ENCODE data around the gene GPT2.
"Not testable (repeated sequence)": the region's sequence is repeated elsewhere in the genome, so short reads cannot be mapped to it uniquely, and the experiment has no call there.

The GPT2 gene

DNA sequence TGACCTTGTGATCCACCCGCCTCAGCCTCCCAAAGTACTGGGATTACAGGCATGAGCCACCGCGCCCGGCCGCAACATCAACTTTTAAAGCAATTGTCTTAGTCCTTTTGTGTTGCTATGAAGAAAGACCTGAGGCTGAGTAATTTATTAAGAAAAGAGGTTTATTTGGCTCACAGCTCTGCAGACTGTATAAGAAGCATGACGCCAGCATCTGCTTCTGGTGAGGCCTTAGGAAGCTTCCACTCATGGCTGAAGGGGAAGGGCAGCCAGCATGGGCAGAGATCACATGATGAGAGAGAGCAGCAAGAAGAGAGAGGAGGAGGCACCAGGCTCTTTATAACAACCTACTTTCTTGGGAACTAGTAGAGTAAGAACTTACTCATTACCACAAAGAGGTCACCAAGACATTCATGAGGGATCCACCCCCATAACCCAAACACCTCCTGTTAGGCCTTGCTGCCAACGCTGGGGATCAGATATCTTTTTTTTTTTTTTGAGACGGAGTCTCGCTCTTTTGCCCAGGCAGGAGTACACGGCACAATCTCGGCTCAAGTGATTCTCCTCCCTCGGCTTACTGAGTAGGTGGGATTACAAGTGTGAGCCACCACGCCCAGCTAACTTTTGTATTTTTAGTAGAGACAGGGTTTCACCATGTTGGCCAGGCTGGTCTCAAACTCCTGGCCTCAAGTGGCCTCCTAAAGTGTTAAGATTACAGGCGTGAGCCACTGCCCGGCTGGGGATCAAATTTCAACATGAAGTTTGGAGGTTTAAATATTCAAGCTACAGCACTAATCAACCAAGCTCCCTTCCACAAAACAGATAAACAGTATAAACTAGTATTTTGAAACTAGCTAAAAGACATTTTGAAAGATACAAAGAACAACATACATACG is 21.4 kb upstream of the GPT2 start:
- no peak for DNase-seq

DNA sequence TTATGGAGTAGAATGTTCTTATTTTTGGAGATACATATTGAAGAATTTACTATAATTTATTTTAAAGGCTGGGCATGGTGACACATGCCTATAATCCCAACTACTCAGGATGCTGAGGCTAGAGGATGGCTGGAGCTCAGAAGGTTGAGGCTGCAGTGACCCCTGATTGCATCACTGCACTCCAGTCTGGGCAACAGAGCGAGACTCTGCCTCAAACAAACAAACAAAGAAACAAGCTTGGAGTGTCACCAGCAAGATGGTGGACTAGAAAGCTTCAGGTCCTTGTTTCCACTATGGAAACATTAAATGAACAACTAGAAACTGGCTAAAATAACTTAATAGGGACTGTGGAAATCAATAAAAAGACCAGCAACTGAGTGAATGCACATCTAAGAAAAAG is 17.9 kb upstream of the GPT2 start:
- DNase-seq, result no peak

DNA sequence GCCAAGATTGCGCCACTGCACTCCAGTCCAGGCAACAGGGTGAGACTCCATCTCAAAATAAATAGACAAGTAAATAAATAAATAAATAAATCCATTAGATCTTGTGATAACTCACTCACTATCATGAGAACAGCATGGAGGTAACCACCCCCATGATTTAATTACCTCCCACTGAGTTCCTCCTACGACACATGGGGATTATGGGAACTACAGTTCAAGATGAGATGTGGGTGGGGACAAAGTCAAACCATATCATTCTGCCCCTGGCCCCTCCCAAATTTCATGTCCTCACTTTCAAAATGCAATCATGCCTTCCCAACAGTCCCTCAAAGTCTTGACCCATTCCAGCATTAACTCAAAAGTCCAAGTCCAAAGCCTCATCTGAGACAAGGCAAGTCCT is 16.7 kb upstream of the GPT2 start:
- DNase-seq, result not testable (repeated sequence)

DNA sequence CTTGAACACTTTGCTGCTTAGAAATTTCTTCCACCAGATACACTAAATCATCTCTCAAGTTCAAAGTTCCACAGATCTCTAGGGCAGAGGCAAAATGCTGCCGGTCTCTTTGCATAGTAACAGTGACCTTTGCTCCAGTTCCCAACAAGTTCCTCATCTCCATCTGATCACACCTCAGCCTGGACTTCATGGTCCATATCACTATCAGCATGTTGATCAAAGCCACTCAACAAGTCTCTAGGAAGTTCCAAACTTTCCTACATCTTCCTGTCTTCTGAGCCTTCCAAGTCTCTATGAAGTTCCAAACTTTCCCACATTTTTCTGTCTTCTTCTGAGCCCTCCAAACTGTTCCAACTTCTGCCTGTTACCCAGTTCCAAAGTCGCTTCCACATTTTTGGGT is 15.3 kb upstream of the GPT2 start:
- DNase-seq, result not testable (repeated sequence)

DNA sequence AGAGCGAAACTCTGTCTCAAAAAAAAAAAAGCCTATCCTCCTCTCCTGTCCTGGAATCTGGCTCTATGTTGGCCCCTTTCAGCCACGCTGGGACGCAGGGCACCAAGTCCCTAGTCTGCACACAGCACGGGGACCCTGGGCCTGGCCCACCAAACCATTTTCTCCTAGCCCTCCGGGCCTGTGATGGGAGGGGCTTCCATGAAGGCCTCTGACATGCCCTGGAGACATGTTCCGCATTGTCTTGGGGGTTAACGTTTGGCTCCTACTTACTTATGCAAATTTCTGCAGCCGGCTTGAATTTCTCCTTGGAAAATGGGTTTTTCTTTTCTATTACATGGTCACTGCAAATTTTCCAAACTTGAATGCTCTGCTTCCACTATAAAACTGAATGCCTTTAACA is 12.6 kb upstream of the GPT2 start:
- no peak for DNase-seq

DNA sequence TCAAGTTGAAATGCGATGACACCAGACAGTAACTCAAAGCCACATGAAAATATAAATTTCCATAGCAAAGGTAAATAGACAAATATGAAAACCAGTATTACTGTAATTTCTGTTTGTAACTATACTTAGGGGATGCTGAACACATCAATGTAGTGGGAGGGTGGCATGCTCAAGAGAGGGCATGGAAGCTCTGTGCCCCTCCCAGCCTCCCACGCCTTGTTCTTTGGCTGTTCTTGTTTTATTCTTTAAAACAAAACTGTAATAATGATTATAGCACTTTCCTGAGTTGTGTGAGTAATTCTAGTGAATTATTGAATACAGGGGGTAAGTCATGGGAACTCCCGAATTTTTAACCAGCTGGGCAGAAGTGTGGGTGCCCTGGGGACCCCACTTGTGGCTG is 11.0 kb upstream of the GPT2 start:
- no peak for DNase-seq

DNA sequence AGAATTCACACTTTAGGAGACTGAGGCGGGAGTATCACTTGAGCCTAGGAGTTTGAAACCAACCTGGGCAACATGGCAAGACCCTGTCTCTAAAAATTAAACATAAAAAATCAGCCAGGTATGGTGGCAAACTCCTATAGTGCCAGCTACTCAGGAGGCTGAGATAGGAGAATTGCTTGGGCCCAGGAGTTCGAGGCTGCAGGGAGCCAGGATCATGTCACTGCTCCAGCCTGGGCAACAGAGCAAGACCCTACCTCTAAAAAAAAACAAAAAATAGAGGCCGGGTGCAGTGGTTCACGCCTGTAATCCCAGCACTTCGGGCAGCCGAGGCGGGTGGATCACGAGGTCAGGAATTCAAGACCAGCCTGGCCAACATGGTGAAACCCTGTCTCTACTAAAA is 8.9 kb upstream of the GPT2 start:
- no peak for DNase-seq

DNA sequence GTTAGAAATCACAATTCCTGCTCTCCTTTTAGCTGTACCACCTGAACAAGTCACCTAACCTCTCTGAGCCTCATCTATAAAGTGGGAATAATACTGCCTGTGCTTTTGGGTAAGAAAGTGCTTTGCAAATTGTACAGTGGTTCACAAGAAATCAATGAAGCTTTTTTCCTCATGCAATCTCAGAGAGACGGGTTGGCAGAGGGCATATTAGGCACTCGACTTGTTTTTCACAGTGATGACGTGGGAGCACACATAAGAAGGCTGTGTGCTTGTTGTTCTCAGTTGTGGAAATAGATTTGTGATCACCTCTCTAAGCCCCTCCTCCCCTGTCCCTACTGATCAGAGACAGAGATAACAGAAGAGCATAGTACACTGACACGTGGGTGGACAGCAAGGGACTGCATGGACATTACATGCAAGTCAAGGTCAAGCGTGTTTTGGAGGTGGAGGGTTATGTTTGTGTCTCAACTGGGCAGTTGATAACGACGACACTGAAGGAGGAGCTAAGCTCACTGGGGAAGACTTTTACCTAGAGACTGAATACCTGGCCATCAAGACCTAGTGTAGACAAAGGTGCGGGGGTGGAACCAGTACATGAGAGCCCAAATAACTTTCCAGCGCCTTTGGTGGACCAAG is 1.7 kb upstream of the GPT2 start:
- DNase-seq, result no peak

DNA sequence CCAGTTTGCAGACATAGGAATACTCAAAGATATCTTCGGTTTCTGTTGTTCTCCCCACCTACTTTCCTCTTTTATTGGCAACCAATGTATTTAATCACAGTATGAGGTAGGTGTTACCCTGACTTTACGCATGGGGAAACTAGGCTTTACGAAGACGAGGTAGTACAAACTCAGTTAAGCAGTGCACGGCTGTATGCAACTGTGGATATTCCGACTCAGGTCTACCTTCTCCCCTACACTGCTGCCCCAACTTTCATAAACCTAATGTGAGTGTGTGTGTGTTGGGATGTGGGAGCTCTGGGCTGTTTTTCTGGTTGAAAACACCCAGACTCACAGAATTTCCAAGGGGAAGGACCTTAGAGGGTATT is 1.2 kb upstream of the GPT2 start:
- DNase-seq, result no peak

DNA sequence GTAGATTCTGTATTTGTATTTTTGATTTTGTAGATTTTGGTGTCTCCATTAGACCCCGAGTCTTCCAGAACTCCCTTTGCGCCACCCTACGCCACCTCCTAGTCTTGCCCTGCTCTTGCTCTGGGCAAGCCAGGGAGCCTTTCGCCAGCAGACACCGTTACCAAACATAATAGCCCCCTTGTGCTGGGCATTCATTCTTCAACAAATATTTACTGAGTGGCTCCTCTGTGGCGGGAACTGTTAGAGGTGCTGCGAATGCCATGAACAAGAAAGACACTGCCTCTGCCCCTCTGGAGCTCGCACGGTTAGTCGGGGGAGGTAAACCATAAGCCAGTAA is 841 bp upstream of the GPT2 start:
- no peak for DNase-seq

DNA sequence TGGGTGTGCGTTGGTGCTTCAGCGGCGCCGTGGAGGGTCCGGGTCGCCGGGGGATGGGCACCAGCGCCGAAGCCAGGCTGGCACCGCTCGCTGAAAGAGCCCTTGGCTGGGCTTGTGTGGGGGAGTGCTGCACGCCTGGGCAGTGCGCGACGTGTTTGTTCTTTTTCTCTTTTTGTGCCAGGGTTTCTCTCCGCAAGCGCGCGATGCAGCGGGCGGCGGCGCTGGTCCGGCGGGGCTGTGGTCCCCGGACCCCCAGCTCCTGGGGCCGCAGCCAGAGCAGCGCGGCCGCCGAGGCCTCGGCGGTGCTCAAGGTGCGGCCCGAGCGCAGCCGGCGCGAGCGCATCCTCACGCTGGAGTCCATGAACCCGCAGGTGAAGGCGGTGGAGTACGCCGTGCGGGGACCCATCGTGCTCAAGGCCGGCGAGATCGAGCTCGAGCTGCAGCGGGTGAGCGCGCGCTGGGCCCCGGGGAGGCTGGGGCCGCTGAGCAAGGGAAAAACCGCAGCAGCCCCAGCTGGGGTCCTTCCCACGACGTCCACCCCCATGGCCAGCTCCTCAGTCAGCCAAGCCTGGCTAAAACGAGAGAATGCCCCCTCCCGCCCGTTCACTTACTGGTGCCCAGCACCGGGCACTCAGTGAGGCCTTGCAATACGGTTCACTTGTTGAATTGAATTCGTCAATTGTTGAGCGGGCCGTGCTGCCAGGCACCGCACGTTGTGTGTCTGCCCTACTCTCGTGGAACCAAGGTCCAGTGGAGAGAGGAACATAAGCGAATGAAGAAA is 541 bp downstream of the GPT2 start:
- no peak for DNase-seq

DNA sequence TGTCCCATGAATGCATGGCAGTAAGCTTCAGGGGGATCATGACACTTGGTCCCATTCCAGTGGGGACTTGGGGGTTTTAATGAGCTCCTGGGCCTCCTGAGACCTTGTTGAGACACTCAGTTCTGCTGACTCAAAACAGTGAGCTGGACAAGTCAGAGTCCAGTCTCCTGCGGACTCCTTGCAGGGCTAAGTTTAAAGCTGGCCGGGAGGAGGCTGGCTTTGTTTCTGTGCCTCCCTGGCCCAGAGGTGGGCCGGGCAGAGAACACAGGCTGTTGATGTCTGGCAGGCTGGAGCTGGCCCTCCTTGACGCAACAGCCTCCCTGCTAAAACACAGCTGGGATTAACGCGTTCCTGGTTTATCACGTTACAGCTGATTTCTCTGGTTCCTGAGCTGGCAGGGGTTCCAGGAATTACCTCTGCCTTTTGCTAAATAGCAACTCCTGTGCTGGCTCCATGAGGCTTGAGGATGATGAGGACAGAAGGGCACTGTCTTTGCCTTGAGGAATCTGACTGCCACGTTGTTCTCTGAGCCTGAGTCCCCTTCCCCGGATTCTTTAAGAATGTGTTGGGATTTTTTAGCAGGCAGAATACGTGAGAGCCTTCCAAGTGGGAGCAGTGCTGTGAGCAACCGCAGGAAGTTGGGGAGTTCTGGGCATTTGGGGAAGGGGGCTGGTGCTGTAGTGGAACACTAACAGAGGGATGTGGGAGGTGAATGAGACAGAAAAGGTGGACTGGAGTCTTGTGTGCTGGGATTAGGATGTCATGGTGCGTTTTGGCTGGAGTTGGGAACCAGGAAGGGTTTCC is 2.0 kb downstream of the GPT2 start:
- no peak for DNase-seq

DNA sequence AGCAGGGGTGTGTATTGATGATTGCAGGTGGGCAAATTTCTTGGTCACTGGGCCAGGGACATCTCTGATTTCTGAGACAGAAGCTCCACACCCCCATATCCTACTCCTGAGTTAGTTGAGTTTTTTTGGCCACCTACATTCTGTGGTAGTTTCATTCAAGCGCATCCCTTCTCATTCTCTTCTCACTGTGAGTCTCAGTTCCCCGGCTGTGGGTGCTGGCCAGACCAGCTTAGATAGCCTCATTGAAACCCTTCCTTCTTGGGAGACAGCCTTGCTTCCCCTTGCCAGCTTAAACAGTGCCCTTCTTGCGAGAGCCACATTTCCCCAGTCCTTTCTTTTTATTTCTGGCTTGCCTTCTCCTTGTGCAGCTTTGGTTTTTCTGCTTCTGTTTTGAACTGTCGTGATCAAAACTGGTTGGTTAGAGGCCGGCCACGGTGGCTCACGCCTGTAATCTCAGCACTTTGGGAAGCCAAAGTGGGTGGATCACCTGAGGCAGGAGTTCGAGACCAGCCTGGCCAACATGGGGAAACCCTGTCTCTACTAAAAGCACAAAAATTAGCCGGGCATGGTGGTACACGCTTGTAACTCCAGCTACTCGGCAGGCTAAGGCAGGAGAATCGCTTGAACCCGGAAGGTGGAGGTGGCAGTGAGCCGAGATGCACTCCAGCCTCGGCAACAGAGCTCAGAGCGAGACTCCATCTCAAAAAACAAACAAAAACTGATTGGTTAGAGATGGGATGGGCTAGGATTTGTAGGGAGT is 2.8 kb downstream of the GPT2 start:
- DNase-seq, result no peak

DNA sequence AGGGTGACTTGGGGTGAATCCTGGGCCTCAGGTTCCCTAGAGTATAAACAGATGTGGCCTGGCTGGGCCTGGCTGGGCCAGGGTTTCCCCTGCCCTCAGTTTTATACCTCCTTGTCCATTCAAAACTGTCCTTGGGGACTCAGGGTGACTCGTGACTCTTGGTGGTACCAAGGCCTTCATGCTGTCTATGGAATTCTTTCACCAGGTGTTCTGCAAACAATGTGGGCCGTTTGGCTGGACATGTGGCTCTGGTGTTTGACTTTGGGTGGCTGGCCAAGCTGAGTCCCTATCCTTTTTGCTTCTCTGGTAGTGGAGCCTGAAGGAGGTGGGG is 3.3 kb downstream of the GPT2 start:
- no peak for DNase-seq

DNA sequence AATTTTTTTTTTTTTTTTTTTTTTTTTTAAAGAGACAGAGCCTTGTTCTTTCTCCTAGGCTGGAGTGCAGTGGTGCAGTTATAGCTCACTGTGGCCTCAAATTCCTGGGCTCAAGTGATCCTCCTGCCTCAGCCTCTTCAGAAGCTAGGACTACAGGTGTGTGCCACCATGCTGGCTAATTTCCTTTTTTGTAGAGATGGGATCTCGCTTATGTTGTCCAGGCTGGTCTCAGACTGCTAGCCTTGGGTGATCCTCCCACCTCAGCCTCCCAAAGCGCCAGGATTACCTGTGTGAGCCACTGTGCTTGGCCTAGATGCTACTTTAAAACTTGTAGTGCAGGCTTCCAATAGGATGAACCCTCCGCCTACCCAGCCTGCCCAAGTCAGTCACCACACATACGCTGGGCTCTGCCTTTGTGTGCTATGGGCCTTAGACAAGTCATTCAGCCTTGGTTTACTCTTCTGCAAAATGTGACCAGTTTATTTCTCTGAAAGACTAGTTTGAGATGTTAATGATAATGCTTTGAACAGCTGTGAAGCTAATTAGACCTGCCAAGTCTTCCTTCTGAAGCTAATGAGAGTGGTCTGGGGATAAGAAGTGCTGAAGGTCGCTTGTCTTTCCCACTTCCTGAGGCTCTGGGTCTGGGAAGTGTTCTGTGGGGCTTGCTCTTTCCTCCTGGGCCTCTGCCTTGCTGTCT is 5.2 kb downstream of the GPT2 start:
- DNase-seq, result no peak

DNA sequence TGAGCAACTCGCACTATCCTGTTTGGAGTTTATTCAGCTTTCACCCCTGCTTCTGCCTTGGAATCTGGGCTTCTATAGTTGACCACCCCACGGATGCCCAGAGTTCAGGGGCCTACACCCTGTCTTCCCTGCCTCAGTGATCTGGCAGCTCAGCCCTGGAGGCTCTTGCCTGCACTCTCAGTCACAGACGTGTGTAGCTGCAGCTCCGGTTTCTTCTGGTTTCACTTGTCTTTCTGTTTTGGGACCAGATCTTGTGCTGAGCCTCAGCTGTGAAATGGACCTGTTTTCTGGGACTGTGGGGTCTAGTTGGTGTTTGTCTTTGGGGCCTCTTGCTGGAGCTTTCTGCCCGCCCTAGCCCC is 5.8 kb downstream of the GPT2 start:
- DNase-seq, result no peak

DNA sequence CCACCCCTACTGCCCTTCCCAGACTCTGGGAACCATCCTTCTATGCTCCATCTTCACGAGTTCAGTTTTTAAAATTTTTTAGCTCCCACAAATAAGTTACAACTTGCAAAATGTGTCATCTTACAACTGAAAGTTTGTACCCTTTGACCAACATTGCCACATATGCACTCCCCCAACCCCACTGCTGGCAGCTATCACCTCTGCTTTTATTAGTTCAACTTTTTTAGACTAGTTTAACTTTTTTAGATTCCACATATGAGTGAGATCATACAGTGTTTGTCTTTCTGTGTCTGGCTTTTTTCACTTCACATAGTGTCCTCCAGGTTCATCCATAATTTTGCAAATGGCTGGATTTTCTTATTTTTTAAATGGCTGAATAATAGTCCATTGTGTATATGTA is 7.7 kb downstream of the GPT2 start:
- DNase-seq, result no peak

DNA sequence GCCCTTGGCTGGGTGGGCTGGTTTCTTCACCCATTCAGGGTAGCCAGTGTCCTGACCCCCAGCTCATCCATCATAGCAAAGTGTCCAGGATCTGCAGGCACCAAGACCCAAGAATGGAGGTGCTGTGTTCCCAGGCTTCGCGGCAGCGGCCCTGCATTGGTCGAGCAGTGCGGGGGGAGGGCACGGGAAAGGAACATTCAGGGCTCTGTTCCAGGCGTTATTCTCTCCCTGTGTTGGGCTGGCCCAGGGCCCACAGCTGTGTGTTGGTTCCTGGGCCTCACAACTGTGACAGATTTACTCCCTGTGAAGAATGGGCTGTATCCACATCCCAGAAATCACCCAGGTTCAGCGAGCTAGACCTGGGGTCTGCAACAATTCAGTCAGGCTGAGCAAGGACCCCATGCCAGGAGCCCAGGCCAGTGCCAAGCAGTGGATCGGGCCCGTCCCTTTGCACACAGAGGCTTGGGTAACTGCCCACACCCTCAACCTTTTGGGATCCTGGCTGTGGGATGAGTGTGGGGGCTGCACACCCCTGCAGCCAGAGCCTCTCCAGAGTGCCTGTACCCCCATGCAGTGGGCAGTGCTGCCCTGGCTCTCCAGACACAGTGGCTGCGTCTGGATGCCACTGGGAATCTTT is 10.0 kb downstream of the GPT2 start:
- no peak for DNase-seq

DNA sequence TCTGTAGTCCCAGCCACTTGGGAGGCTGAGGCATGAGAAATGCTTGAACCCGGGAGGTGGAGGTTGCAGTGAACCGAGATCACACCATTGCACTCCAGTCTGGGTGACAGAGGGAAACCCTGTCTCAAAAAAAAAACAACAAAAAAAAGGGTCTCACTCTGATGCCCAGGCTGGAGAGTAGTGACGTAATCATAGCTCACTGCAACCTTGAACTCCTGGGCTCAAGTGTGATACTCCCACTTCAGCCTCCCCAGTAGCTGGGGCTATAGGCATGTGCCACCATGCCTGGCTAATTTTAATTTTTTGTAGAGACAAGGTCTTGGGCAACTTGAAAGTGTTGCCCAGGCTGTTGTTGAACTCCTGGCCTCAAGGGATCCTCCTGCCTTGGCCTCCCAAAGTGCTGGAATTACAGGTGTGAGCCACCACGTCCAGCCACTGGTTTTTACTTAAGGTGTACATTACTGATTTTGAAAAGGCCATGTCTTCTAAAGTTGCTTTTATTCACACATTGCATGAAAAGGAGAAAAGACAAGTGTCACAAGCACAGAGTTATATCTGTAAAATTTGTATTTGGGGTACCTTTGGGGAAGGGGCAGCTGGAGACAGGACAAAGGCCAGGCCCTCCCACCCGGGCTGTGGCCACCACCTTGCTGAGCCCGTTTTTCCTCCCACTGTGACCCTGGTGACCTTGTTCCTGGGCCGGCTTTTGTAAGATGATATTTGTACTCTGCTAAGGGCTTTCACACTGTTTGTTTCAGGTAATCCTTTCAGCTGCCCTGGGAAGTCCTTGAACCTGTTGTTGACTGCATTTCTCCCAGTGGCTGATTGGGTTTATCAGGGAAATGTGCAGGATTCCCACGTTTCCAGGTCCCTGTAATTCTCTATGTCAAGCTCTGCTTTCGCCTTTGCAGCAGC is 11.5 kb downstream of the GPT2 start:
- no peak for DNase-seq

DNA sequence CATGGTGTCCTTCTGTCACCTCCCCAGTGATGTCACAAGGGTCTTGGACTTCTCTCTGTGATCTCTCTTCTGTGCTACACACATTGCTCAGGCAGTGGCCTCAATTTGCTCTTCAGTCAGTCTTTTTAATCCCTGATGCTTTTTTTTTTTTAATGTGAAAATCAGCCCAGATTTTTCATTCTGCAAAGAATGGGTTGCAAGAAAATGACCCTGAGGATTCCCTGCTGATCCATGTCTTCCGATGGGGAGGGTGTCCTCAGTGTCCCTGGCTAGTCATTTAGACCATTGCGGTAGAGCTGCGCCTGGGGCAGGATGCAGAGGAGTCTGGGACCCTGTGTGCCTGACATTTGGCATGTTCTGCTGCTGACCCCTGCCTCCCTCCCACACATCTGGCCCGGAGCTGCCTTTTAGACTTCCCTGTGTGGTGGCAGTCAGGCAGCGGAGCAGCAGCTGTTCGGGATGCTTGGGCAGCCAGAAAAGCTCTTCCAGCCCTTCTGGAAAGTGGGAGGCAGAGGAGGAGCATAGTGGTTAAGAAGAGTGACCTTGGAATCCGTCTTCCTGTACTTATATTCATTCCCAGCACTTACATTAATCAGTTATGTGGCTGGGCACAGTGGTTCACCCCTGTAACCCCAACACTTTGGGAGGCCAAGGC is 12.3 kb downstream of the GPT2 start:
- DNase-seq, result no peak

Data from activated CD4-positive, alpha-beta T cell treated with anti-CD3 and anti-CD28 coated beads, Interleukin-10, Interleukin-2, amounts not matched to agents 100 ng/mL and 50 ng/mL, durations not matched to agents 16 hours and 8 hours (primary cell).